NT2/D1 (cell line): ENCODE results near the gene ARHGAP32.

ENCODE experiments used
- SUZ12 ChIP-seq: IDR thresholded peaks from 2 replicates; pipeline ENCODE4 v1.6.1; 2011; ENCODE audit not compliant: insufficient read length, insufficient read depth; ENCODE audit errors: extremely low read depth
- YY1 ChIP-seq: IDR thresholded peaks from 2 replicates; pipeline ENCODE4 v1.6.1; 2011; ENCODE audit not compliant: insufficient read length, insufficient read depth
- ZNF274 ChIP-seq: IDR thresholded peaks from 2 replicates; pipeline ENCODE4 v1.6.1; 2011; ENCODE audit warnings: mild to moderate bottlenecking, low read depth, low read length

DNA sequence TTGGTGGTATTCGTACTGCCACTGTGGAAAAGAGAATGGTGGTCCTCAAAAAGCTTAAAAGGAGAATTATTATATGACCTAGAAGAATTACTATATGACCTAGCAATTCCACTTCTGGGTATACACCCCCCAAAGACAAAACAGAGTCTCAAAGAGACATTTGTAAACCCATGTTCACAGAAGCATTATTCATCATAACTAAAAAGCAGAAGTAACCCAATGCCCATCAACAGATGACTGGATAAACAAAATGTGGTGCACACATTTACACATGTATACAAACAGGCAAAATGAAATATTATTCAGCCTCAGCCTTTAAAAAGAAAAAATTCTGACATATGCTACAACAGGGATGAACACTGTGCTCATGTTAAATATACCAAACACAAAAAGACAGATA is 89.4 kb downstream of the ARHGAP32 start:
- TF ChIP-seq YY1 = no peak
- no peak for TF ChIP-seq SUZ12
- no peak for TF ChIP-seq ZNF274
